H1 (cell line): ENCODE data around the gene TEX29. TPM values are rescaled to one million over a fixed set of nuclear protein-coding genes. Genes with fewer than 3 reads are reported as not detected.

Source experiments
- CTCF ChIA-PET: fragments of 300-600 bp; sonication (Branson Sonifier 250); formaldehyde crosslinking; loops from one replicate; lab custom pipeline; 2021; ENCODE audit not compliant: partially characterized antibody; lab: Charles Lee
- POLR2A ChIA-PET: fragments of 300-600 bp; sonication (Branson Sonifier 250); formaldehyde crosslinking; loops from one replicate; lab custom pipeline; 2021; ENCODE audit warnings: inconsistent platforms; ENCODE audit not compliant: partially characterized antibody; lab: Charles Lee
- DNase-seq, 2 experiments: peaks; one replicate each; pipeline versions ENCODE4 v3.0.0 to v3.0.0-alpha.2; 2010 to 2022; ENCODE audit warnings: low spot score in 2 of 2, low read depth in 1 of 2, mixed read lengths in 1 of 2
- FAIRE-seq: peaks from 2 replicates; lab custom pipeline; 2011; peaks lifted over from hg19 to GRCh38; lab: Jason Lieb, UNC
- H2AFZ ChIP-seq: 2 replicates; pipeline ENCODE4 v1.8.1; 2012; ENCODE audit warnings: low read length, inconsistent platforms
- H2AK5ac ChIP-seq: 2 replicates; pipeline ENCODE4 v1.6.1; 2013; ENCODE audit warnings: low read depth, low read length
- H2BK120ac ChIP-seq: replicated peaks from 2 replicates; pipeline ENCODE3; 2013; ENCODE audit warnings: low read depth, low read length, inconsistent platforms
- H2BK12ac ChIP-seq: 2 replicates; pipeline ENCODE4 v1.6.1; 2013; ENCODE audit warnings: low read depth, low read length
- H2BK15ac ChIP-seq: 2 replicates; pipeline ENCODE4 v1.6.1; 2013; ENCODE audit warnings: low read length
- H2BK20ac ChIP-seq: 2 replicates; pipeline ENCODE4 v1.6.1; 2013; ENCODE audit warnings: low read length
- H2BK5ac ChIP-seq: 2 replicates; pipeline ENCODE4 v1.6.1; 2013; ENCODE audit warnings: low read depth, low read length
- H3K14ac ChIP-seq: 2 replicates; pipeline ENCODE4 v1.6.1; 2013; ENCODE audit warnings: inconsistent platforms; ENCODE audit not compliant: insufficient read length
- H3K18ac ChIP-seq: 2 replicates; pipeline ENCODE4 v1.6.1; 2013; ENCODE audit warnings: low read length; ENCODE audit errors: extremely low read depth
- H3K23ac ChIP-seq: 2 replicates; pipeline ENCODE4 v1.6.1; 2013; ENCODE audit warnings: inconsistent platforms; ENCODE audit not compliant: insufficient read length
- H3K23me2 ChIP-seq: 2 replicates; pipeline ENCODE4 v1.6.1; 2013; ENCODE audit warnings: low read depth, low read length
- H3K27ac ChIP-seq: 2 replicates; pipeline ENCODE4 v1.6.1; 2011; ENCODE audit warnings: low read depth, low read length, inconsistent platforms
- H3K27me3 ChIP-seq, 4 experiments: replicated peaks in 1 of 4; 1 replicate in 1 of 4; 2 replicates in 3 of 4; pipeline versions ENCODE4 v1.6.1 to v1.8.1; 2011 to 2013; ENCODE audit warnings: low read length in 3 of 4, mild to moderate bottlenecking in 3 of 4, inconsistent platforms in 2 of 4, mixed read lengths in 2 of 4, moderate library complexity in 1 of 4; ENCODE audit not compliant: control insufficient read depth in 3 of 4, insufficient read depth in 3 of 4; ENCODE audit errors: extremely low read depth in 1 of 4
- H3K36me3 ChIP-seq, 4 experiments: 2 replicates each; pipeline versions ENCODE4 v1.6.1 to v1.8.1; 2011 to 2013; ENCODE audit warnings: mild to moderate bottlenecking in 4 of 4, low read length in 3 of 4, moderate library complexity in 2 of 4, control low read depth in 1 of 4, inconsistent platforms in 1 of 4; ENCODE audit not compliant: insufficient read depth in 4 of 4, control insufficient read depth in 2 of 4
- H3K4ac ChIP-seq: replicated peaks from 2 replicates; pipeline ENCODE3; 2013; ENCODE audit warnings: low read length, low read depth, mixed read lengths, inconsistent platforms; ENCODE audit not compliant: insufficient read length
- H3K4me1 ChIP-seq, 4 experiments: replicated peaks in 1 of 4; 1 replicate in 1 of 4; 2 replicates in 3 of 4; pipeline versions ENCODE4 v1.6.1 to v1.8.1; 2011 to 2013; ENCODE audit warnings: low read length in 3 of 4, inconsistent platforms in 2 of 4, mixed read lengths in 1 of 4; ENCODE audit not compliant: insufficient read depth in 4 of 4, control insufficient read depth in 3 of 4
- H3K4me2 ChIP-seq, 2 experiments: 2 replicates each; pipeline versions ENCODE4 v1.6.1 to v1.8.1; 2011 to 2013; ENCODE audit warnings: low read depth in 2 of 2, low read length in 2 of 2, control low read depth in 1 of 2, inconsistent platforms in 1 of 2, mild to moderate bottlenecking in 1 of 2; ENCODE audit not compliant: insufficient read depth in 1 of 2
- H3K4me3 ChIP-seq, 4 experiments: fragments of 200-600, 300-600 bp in 1 of 4; sonication (generic), shearing (Covaris generic), sonication (Bioruptor Twin) in 1 of 4; 2 replicates each; pipeline versions ENCODE4 v1.5.1 to v1.8.1; 2011 to 2016; ENCODE audit warnings: low read length in 4 of 4, low read depth in 3 of 4, control low read depth in 2 of 4, inconsistent platforms in 2 of 4, mild to moderate bottlenecking in 2 of 4, mixed read lengths in 1 of 4, moderate library complexity in 1 of 4; ENCODE audit not compliant: insufficient read depth in 2 of 4; ENCODE audit errors: extremely low read depth in 1 of 4
- H3K56ac ChIP-seq: replicated peaks from 2 replicates; pipeline ENCODE3; 2013; ENCODE audit warnings: low read depth, mild to moderate bottlenecking, mixed read lengths, low read length, inconsistent platforms; ENCODE audit not compliant: insufficient read length
- H3K79me1 ChIP-seq: 2 replicates; pipeline ENCODE4 v1.6.1; 2013; ENCODE audit warnings: low read depth, low read length, control low read depth
- H3K79me2 ChIP-seq, 2 experiments: 2 replicates each; pipeline versions ENCODE4 v1.6.1 to v1.8.1; 2012 to 2013; ENCODE audit warnings: low read length in 2 of 2, mild to moderate bottlenecking in 2 of 2, inconsistent platforms in 1 of 2; ENCODE audit not compliant: insufficient read depth in 2 of 2, control insufficient read depth in 1 of 2
- H3K9ac ChIP-seq, 4 experiments: replicated peaks in 1 of 4; 1 replicate in 1 of 4; 2 replicates in 3 of 4; pipeline versions ENCODE4 v1.6.1 to v1.8.1; 2011 to 2013; ENCODE audit warnings: low read depth in 3 of 4, low read length in 3 of 4, control low read depth in 2 of 4, mild to moderate bottlenecking in 2 of 4, moderate library complexity in 2 of 4, inconsistent platforms in 1 of 4; ENCODE audit errors: extremely low read depth in 1 of 4
- H3K9me3 ChIP-seq, 2 experiments: 2 replicates each; pipeline versions ENCODE4 v1.6.1 to v1.8.1; 2012 to 2013; ENCODE audit warnings: mild to moderate bottlenecking in 2 of 2, moderate library complexity in 2 of 2, control low read depth in 1 of 2, inconsistent platforms in 1 of 2, low read depth in 1 of 2, low read length in 1 of 2, mixed read lengths in 1 of 2; ENCODE audit not compliant: insufficient read depth in 2 of 2
- H4K20me1 ChIP-seq, 2 experiments: replicated peaks in 1 of 2; 2 replicates each; pipeline versions ENCODE3 to v1.8.1; 2011 to 2013; ENCODE audit warnings: inconsistent platforms in 2 of 2, low read length in 2 of 2, mild to moderate bottlenecking in 1 of 2; ENCODE audit not compliant: insufficient read depth in 2 of 2, control insufficient read depth in 1 of 2
- H4K5ac ChIP-seq: 2 replicates; pipeline ENCODE4 v1.6.1; 2013; ENCODE audit warnings: low read length, low read depth, mixed read lengths, inconsistent platforms; ENCODE audit not compliant: insufficient read length
- H4K8ac ChIP-seq: 2 replicates; pipeline ENCODE4 v1.8.0; 2013; ENCODE audit warnings: mild to moderate bottlenecking, moderate library complexity, low read length, inconsistent platforms; ENCODE audit not compliant: insufficient read depth; ENCODE audit errors: extremely low read depth
- H4K91ac ChIP-seq: replicated peaks from 2 replicates; pipeline ENCODE3; 2013; ENCODE audit warnings: low read length, mixed read lengths, inconsistent platforms; ENCODE audit not compliant: insufficient read length
- ASH2L ChIP-seq: fragments of 200-600, 300-600 bp; sonication (generic); IDR thresholded peaks from one replicate; pipeline ENCODE4 v1.7.1; 2017; ENCODE audit warnings: low read length
- BACH1 ChIP-seq: IDR thresholded peaks from 2 replicates; pipeline ENCODE4 v1.6.1; 2012; ENCODE audit warnings: low read length, improper control_type of control experiment
- CHD1 ChIP-seq: IDR thresholded peaks from 2 replicates; pipeline ENCODE4 v1.6.1; 2012; ENCODE audit warnings: low read depth, low read length, improper control_type of control experiment
- CHD2 ChIP-seq: IDR thresholded peaks from 2 replicates; pipeline ENCODE4 v1.6.1; 2012; ENCODE audit warnings: low read length, improper control_type of control experiment
- EZH2 ChIP-seq: fragments of 200-600 bp; sonication (generic); IDR thresholded peaks from 2 replicates; pipeline ENCODE4 v1.7.1; 2012; ENCODE audit warnings: low read depth, mild to moderate bottlenecking, moderate library complexity, low read length, inconsistent platforms; ENCODE audit not compliant: severe bottlenecking
- PHF8 ChIP-seq: fragments of 200-600 bp; sonication (generic); conservative IDR thresholded peaks from 2 replicates; pipeline ENCODE4 v1.7.1; 2012; ENCODE audit warnings: low read depth, mild to moderate bottlenecking, inconsistent platforms, low read length, moderate library complexity
- POLR2A ChIP-seq, 2 experiments: IDR thresholded peaks; 1 replicate in 1 of 2; 2 replicates in 1 of 2; pipeline ENCODE4 v1.6.1; 2011; ENCODE audit warnings: low read depth in 2 of 2, low read length in 2 of 2, mild to moderate bottlenecking in 2 of 2; ENCODE audit errors: control extremely low read depth in 1 of 2
- RFX5 ChIP-seq: IDR thresholded peaks from 2 replicates; pipeline ENCODE4 v1.6.1; 2011; ENCODE audit warnings: low read depth, low read length, improper control_type of control experiment, borderline replicate concordance
- SP2 ChIP-seq: IDR thresholded peaks from 2 replicates; pipeline ENCODE4 v1.6.1; 2012; ENCODE audit warnings: mild to moderate bottlenecking, low read length, inconsistent platforms
- WGBS, 2 experiments: shearing (Covaris generic) in 1 of 2; methylation state at CpG; one replicate each; pipeline versions ENCODE4 v1.1.6 to v1.1.7; 2013 to 2015; ENCODE audit warnings: low lambda C conversion rate in 2 of 2, mixed read lengths in 2 of 2, inconsistent platforms in 1 of 2, low coverage in 1 of 2, missing lambda C conversion rate in 1 of 2; ENCODE audit not compliant: insufficient replicate concordance in 2 of 2, insufficient coverage in 1 of 2, insufficient read length in 1 of 2; ENCODE audit errors: extremely low coverage in 1 of 2, missing lambda C conversion rate in 1 of 2; 5-methylcytosine and 5-hydroxymethylcytosine counted together
- polyA plus RNA-seq, 7 experiments: library from polyadenylated mRNA; depleted of rRNA in 3 of 7; stranded (reverse) in 5 of 7; unstranded in 2 of 7; fragments of >200 nt in 5 of 7; fragments of 200-250 nt in 2 of 7; gene quantifications; 1 replicate in 5 of 7; 2 replicates in 1 of 7; 4 replicates in 1 of 7; pipeline versions ENCODE4 v1.2.1 to v1.2.3, GENCODE V29; 2011 to 2013; ENCODE audit warnings: missing spikeins in 2 of 7, mixed read lengths in 2 of 7
- total RNA-seq: library from RNA; stranded (reverse); fragmentation: NEBNext Ultra II Directional; extraction: Animal tissue kit (Norgen Biotek cat#: 25700); gene quantifications from 2 replicates; pipeline ENCODE4 v1.2.1, GENCODE V29; 2021
- TF ChIP-seq, protein P1 (sequence below): IDR thresholded peaks from 2 replicates; pipeline ENCODE4 v1.6.1; 2011; ENCODE audit warnings: low read depth, mild to moderate bottlenecking, low read length; ENCODE audit not compliant: insufficient read depth
- TF ChIP-seq, protein P2 (sequence below): IDR thresholded peaks from 2 replicates; pipeline ENCODE4 v1.6.1; 2012; ENCODE audit warnings: low read length, inconsistent platforms

The TEX29 gene
- total and polyA plus RNA-seq, 2 of the 8 experiments (the other 6 are each of a cell fraction or from before 2014, with no cell fraction given), result 0.08 TPM; not detected in 1

DNA sequence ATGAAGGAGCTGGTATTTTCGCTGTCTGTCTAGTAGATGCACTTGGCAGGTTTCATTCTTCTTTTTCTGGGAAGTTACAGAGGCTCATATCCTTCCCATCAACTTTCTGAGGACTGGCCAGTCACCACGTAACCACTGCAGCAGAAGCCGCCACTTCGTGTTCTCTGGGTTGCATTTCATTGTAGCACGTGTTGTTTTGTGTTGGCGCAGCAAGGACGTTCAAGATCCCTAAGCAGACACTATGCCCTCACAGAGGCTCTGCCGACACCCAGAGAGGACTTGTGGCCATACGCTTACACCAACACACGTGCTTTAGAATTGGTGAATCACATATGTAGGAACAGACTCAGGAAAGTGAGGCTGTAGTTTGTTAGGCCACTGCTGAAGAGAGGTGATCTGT is 42.2 kb upstream of the TEX29 start:
- TF ChIP-seq, protein P1, sequence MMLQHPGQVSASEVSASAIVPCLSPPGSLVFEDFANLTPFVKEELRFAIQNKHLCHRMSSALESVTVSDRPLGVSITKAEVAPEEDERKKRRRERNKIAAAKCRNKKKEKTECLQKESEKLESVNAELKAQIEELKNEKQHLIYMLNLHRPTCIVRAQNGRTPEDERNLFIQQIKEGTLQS, result no peak
- TF ChIP-seq, protein P2, sequence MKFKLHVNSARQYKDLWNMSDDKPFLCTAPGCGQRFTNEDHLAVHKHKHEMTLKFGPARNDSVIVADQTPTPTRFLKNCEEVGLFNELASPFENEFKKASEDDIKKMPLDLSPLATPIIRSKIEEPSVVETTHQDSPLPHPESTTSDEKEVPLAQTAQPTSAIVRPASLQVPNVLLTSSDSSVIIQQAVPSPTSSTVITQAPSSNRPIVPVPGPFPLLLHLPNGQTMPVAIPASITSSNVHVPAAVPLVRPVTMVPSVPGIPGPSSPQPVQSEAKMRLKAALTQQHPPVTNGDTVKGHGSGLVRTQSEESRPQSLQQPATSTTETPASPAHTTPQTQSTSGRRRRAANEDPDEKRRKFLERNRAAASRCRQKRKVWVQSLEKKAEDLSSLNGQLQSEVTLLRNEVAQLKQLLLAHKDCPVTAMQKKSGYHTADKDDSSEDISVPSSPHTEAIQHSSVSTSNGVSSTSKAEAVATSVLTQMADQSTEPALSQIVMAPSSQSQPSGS, result no peak
- no peak for TF ChIP-seq SP2
- TF ChIP-seq BACH1, result no peak
- TF ChIP-seq CHD1, result no peak
- no peak for TF ChIP-seq CHD2
- no peak for TF ChIP-seq PHF8
- TF ChIP-seq ASH2L, result no peak
- no peak for TF ChIP-seq POLR2A (IDR thresholded peaks at IDR 0.05; ENCODE audit: control extremely low read depth in 1 of 2, low read depth in 2 of 2, low read length in 2 of 2)
- TF ChIP-seq EZH2, result no peak
- TF ChIP-seq RFX5, result no peak
- Histone ChIP-seq H3K56ac (no peak overlapping the region), H4K20me1 (peaks cover 2 to 4% of the 10 kb centered on the region in 2 experiments), H2BK15ac (no peak overlapping the region), H4K91ac (no peak overlapping the region), H2AFZ (no peak overlapping the region), H3K27ac (no peak overlapping the region), H3K9ac (no peak overlapping the region), H2BK5ac (no peak overlapping the region), H3K27me3 (peaks cover 0 to 1% (median 0%) of the 10 kb centered on the region in 4 experiments; a peak in 1 of 7 replicates), H2BK120ac (no peak overlapping the region), H3K18ac (no peak overlapping the region), H3K79me2 (no peaks in the 10 kb centered on the region), H4K8ac (no peak overlapping the region), H2BK20ac (no peak overlapping the region), H3K23ac (no peak overlapping the region), H2BK12ac (no peak overlapping the region), H3K79me1 (peaks cover 2% of the 10 kb centered on the region; the same call in 1 of the 2 replicates), H3K4me1 (no peaks in the 10 kb centered on the region), H3K36me3 (peaks cover 22 to 58% (median 42%) of the 10 kb centered on the region in 4 experiments), H3K4ac (no peak overlapping the region), H3K23me2 (no peaks in the 10 kb centered on the region), H3K4me2 (no peak overlapping the region), H2AK5ac (no peak overlapping the region), H3K4me3 (no peak overlapping the region), H4K5ac (no peak overlapping the region), H3K9me3 (no peaks in the 10 kb centered on the region), H3K14ac (no peak overlapping the region)
- DNase-seq (no peak), FAIRE-seq (no peak)
- POLR2A ChIA-PET, result no interaction called here
- WGBS, 2 experiments, result 94% methylated on average over 10 of the region's 10 CpGs; no CpG with 5 or more reads in 1 of the 2 experiments
- CTCF ChIA-PET, result no interaction called here
